ENCODE data around the gene CSTF2T.

DNA sequence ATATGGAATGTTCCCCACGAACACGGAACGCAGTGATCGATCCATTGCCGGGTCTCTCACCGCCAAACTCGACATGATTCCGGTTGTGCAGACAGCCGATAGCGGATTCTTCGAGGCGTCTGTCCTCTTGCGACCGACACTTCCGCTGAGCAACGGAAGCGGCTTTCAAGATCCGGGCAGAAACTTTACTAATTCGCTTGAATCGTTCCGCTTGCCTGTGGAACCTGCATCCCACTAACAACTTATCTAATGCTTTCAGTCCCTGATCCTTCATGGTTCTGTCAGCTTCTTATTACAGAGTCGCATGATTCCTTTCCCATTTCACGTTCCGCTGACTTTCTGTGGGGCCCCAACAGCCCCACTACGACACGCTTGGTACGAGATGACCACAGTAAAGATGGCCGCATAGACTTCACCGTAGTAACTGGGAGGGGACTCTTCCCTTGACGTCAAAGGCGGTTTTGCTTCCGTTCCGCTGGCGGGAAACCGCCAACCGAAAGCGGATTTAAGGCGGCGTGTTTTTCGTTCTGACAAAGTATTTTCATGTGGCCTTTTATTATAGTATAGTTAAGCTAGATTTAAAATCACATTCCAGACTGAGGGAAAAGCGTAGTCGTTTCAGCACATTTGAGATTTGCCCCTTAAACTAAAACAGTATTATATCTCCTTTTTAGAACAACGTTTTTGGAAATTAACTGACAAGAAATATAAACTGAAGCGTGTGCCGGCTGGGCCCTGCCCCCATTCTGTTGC is at the start of gene CSTF2T:
- TF ChIP-seq, protein P1, sequence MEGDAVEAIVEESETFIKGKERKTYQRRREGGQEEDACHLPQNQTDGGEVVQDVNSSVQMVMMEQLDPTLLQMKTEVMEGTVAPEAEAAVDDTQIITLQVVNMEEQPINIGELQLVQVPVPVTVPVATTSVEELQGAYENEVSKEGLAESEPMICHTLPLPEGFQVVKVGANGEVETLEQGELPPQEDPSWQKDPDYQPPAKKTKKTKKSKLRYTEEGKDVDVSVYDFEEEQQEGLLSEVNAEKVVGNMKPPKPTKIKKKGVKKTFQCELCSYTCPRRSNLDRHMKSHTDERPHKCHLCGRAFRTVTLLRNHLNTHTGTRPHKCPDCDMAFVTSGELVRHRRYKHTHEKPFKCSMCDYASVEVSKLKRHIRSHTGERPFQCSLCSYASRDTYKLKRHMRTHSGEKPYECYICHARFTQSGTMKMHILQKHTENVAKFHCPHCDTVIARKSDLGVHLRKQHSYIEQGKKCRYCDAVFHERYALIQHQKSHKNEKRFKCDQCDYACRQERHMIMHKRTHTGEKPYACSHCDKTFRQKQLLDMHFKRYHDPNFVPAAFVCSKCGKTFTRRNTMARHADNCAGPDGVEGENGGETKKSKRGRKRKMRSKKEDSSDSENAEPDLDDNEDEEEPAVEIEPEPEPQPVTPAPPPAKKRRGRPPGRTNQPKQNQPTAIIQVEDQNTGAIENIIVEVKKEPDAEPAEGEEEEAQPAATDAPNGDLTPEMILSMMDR (IDR thresholded peaks at IDR 0.05), result no peak
- TF ChIP-seq POLR2A (IDR thresholded peaks at IDR 0.05), result peak in 2 of 3 donors; percentile 76 to 79
